ENCODE measurements around the gene DCAF17.

DNA sequence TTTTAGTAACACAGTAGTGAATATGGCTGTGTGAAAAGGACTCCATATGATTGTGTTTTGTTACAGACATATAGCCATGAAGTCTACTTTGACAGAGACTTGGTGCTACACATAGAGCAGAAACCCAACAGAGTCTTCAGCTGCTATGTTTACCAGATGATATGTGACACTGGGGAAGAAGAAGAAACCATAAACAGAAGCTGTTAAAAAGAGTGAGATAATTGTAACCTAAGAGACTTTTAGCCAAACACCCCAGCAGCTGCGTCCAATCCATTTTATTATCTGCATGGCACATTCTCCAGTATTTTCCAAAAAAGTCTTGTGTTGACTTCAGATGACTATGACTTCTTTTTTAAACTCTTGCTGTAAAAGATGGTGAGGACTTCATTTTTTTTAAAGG is 46.9 kb downstream of the DCAF17 start:
- TF ChIP-seq, protein P1, sequence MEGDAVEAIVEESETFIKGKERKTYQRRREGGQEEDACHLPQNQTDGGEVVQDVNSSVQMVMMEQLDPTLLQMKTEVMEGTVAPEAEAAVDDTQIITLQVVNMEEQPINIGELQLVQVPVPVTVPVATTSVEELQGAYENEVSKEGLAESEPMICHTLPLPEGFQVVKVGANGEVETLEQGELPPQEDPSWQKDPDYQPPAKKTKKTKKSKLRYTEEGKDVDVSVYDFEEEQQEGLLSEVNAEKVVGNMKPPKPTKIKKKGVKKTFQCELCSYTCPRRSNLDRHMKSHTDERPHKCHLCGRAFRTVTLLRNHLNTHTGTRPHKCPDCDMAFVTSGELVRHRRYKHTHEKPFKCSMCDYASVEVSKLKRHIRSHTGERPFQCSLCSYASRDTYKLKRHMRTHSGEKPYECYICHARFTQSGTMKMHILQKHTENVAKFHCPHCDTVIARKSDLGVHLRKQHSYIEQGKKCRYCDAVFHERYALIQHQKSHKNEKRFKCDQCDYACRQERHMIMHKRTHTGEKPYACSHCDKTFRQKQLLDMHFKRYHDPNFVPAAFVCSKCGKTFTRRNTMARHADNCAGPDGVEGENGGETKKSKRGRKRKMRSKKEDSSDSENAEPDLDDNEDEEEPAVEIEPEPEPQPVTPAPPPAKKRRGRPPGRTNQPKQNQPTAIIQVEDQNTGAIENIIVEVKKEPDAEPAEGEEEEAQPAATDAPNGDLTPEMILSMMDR (conservative IDR thresholded peaks at IDR 0.05; ENCODE audit: low read depth, low read length): no peak
- TF ChIP-seq EZH2phosphoT487 (IDR thresholded peaks at IDR 0.05; ENCODE audit: borderline replicate concordance, low read length) (no peak), EZH2 (IDR thresholded peaks at IDR 0.05; ENCODE audit: low read length, unreplicated experiment) (no peak)

Data from PC-3 (cell line).